Activated T-cell treated with anti-CD3 and anti-CD28 coated beads for 48 hours (primary cell): Measurements from ENCODE around the gene SLC25A38.

Experiments used
- DNase-seq: peaks from one replicate; pipeline ENCODE4 v3.0.0-alpha.2; 2020; ENCODE audit warnings: low read depth

SLC25A38 gene

DNA sequence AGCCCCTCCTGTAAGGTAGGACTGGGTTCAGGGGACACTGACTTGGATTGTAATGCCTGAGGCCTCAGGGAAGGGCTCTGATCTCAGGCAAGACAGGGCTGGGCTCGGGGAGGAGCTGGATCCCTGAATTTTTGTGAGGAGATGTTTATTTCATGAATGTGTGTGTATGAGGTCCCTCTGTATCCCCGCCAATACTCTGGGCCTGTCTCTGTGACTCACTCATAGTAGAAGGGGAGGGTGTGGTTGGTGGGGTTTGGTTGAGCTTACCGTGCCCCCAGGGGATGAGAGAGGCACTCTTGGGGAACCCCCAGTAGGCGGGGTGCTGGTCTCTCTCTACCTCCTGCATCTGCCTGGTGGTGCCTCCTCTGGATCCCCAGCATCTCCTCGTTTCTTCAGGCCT is 51.4 kb downstream of the SLC25A38 start:
- DNase-seq = no peak

DNA sequence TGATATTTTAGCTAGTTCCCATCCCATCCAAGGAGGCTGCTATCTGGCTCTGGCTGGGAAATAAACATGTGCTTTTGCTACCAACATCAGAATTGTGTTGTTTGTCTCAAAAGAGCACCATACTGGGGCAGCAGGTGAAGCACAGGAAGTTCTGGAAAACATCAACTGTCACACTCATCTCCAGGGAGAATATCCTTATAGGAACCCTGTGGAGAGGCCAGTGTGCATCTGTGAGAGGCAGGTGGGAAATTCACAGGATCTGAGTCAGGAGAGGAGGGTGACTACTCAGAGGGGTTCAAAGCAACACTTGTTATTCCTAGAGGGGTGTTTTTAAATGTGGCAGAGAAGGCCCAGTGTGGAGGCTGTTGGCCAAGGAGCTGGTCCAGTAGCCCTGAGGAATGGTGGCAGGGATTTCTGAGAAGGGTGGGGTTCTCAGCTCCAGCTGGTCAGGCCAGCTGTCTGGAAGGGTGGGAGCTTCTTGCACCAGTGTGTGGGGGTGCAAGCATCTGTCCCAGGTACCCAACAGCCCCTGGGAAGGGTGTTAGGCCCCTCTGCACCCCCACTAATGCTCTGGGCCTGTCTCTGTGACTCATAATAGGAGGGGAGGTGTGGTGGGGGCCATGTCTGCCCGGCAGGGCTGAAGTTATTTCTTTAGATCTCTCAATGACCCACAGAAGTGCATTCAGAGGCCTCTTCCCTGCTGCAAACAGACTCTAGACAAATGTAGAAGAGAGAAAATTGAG is 52.0 kb downstream of the SLC25A38 start:
- no peak for DNase-seq

- DNase-seq = no peak
Measured at GRCh38 chr3:39438880-39439279, 55.7 kb downstream of the SLC25A38 start.

DNA sequence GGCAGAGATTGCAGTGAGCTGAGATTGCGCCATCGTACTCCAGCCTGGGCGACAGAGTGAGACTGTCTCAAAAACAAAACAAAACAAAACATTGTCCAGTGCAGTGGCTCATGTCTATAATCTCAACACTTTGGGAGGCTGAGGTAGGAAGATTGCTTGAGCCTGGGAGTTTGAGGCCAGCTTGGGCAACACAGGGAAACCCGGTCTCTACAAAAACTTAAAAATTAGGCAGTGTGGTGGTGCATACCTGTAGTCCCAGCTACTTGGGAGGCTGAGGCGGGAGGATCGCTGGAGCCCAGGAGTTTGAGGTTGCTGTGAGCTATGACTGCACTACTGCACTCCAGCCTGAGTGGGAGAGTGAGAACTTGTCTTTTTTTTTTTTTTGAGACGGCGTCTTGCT is 57.1 kb downstream of the SLC25A38 start:
- DNase-seq = no peak

DNA sequence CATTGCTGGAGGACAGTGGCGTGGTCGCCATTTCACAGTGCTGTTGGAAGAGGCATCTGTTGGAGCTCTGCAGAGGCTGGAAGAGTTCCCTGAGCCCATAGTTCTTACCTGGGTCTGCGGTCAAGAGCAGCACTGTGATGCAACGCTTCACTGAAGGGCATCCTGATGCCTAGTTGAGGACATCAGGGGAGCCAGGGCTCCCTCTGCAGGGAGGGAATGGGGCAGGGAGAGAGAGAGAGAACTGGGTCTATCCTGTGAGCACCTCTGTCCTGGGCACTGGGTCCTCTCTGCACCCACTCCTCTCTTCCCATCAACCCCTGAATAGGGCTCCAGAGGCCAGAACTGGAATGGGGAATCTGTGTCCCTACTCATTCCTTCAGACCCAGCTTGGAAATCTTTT is 60.4 kb downstream of the SLC25A38 start:
- no peak for DNase-seq

DNA sequence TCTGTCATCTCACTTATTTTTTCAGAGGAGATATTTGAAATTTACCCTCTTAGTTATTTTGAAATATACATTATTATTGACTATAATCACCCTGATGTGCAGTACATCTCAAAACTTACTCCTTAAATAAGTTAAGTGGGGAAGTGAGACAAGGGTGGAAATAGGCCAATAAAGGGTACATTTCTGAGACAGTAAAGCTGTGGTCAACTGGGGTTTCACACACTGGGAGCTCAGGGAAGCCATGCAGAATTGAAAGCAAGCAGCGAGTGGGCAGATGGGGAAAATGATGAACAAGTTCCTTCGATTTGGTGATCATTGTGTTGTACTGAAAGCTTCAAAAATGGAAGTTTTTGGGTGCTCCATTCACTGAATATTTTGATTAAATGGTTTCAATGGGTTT is 62.8 kb downstream of the SLC25A38 start:
- DNase-seq = no peak

GRCh38 chr3:39446444-39446843 is 63.3 kb downstream of the SLC25A38 start:
- no peak for DNase-seq
